BLaER1 treated with 17β-estradiol and CSF1 and Interleukin-3, amounts not matched to agents 10 nM and 100 nM (cell line): ENCODE results near the gene TECPR2.

Experiments used
- H3K27ac ChIP-seq, 11 experiments: shearing (Covaris generic); formaldehyde crosslinking; 2 replicates each; pipeline ENCODE4 v1.8.1; 2022
- H3K27me3 ChIP-seq, 11 experiments: shearing (Covaris generic); formaldehyde crosslinking; 2 replicates each; pipeline ENCODE4 v1.8.1; 2022
- H3K36me3 ChIP-seq, 11 experiments: shearing (Covaris generic); formaldehyde crosslinking; 2 replicates each; pipeline ENCODE4 v1.8.1; 2022
- H3K4me1 ChIP-seq, 10 experiments: shearing (Covaris generic); formaldehyde crosslinking; 2 replicates each; pipeline ENCODE4 v1.8.1; 2022
- H3K4me2 ChIP-seq, 11 experiments: shearing (Covaris generic); formaldehyde crosslinking; 2 replicates each; pipeline ENCODE4 v1.8.1; 2022
- H3K4me3 ChIP-seq, 10 experiments: shearing (Covaris generic); formaldehyde crosslinking; 2 replicates each; pipeline ENCODE4 v1.8.1; 2022
- H3K9ac ChIP-seq, 11 experiments: shearing (Covaris generic); formaldehyde crosslinking; 2 replicates each; pipeline ENCODE4 v1.8.1; 2022
- H3K9me3 ChIP-seq, 11 experiments: shearing (Covaris generic); formaldehyde crosslinking; replicated peaks in 1 of 11; 2 replicates each; pipeline ENCODE4 v1.8.1; 2022
- H4K20me1 ChIP-seq, 11 experiments: shearing (Covaris generic); formaldehyde crosslinking; 2 replicates each; pipeline ENCODE4 v1.8.1; 2022
- Cebpa-rat ChIP-seq, 11 experiments: shearing (Covaris generic); IDR thresholded peaks; 2 replicates each; pipeline ENCODE4 v1.8.1; 2022

The TECPR2 gene

GRCh38 chr14:102375119-102375518 lies 12.4 kb downstream of the TECPR2 start:
- TF ChIP-seq Cebpa-rat (IDR thresholded peaks at IDR 0.05) = no peak
- no peak overlapping the region for H3K9ac ChIP-seq

DNA sequence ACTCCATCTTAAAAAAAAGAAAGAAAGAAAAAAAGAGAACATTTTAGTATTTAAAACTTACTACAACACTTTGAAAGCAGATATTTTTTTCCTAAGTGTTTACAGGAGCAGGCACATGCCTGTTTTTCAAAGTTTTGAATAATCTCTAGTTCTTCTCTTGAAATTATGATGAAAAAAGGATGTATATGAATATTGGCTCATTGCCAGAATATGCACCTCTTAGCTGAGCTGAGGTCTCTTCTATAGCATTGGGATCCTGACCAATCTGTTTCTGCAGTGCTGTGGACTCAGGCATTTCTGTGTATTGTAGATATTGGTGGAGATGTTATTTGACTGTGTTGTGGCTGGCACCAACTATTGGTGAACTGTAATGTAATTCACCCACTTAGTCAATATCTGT lies 15.0 kb downstream of the TECPR2 start:
- H4K20me1 ChIP-seq = peaks cover 0 to 8% (median 0%) of the 10 kb centered on the region in 11 experiments; a peak in 1 of 22 replicates
- H3K27ac ChIP-seq = no peak overlapping the region
- no peak overlapping the region for H3K4me2 ChIP-seq
- TF ChIP-seq Cebpa-rat (IDR thresholded peaks at IDR 0.05) = no peak
- H3K9me3 ChIP-seq = no peaks in the 10 kb centered on the region
- no peak overlapping the region for H3K9ac ChIP-seq
- H3K4me1 ChIP-seq = no peaks in the 10 kb centered on the region
- peaks cover 6 to 54% (median 21%) of the 10 kb centered on the region in 11 experiments; a peak in 14 of 22 replicates for H3K36me3 ChIP-seq
- H3K27me3 ChIP-seq = no peaks in the 10 kb centered on the region
- H3K4me3 ChIP-seq = no peak overlapping the region

More at GRCh38 chr14:102375119-102375518, 12.4 kb downstream of the TECPR2 start:
- Histone ChIP-seq H3K4me2 (no peak overlapping the region), H3K4me1 (peaks cover 0 to 8% (median 0%) of the 10 kb centered on the region in 10 experiments; a peak in 6 of 20 replicates), H3K36me3 (peaks cover 6 to 44% (median 19%) of the 10 kb centered on the region in 11 experiments; a peak in 14 of 22 replicates), H3K27me3 (no peaks in the 10 kb centered on the region), H3K9me3 (no peaks in the 10 kb centered on the region), H4K20me1 (peaks cover 0 to 23% (median 11%) of the 10 kb centered on the region in 11 experiments; a peak in 13 of 22 replicates), H3K4me3 (no peak overlapping the region), H3K27ac (no peak overlapping the region)

- Histone ChIP-seq H3K36me3 (peaks cover 6 to 54% (median 21%) of the 10 kb centered on the region in 11 experiments; a peak in 14 of 22 replicates), H3K9me3 (no peaks in the 10 kb centered on the region), H3K27me3 (no peaks in the 10 kb centered on the region)
Observed at GRCh38 chr14:102378830-102379229, 16.1 kb downstream of the TECPR2 start.

DNA sequence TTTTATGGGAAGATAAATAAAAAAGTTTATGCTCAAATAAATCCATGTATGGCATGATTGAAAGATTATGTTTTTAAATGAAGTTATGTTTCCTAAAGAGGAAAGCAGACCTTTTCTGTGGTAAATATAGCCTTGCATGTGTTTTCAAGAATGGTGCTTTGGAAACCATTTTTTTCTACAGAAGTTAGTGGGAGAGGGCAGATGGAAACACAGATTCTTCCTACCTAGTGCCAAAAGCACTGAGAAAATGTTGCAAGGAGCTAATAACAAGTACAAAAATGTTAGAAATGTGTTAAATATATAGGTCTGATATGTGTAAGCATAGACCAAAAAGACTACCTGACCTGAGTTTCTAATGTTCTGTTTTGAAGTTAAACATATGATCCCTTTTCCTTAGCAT lies 24.3 kb downstream of the TECPR2 start:
- peaks cover 0 to 22% (median 0%) of the 10 kb centered on the region in 10 experiments; a peak in 3 of 20 replicates for H3K4me1 ChIP-seq
- H3K9me3 ChIP-seq = 0 out of 22 replicates have a peak, but pooled peaks cover 0 to 2% (median 0%) of the 10 kb centered on the region in 11 experiments

More at GRCh38 chr14:102378830-102379229, 16.1 kb downstream of the TECPR2 start:
- Histone ChIP-seq H4K20me1 (peaks cover 0 to 8% (median 0%) of the 10 kb centered on the region in 11 experiments; a peak in 1 of 22 replicates), H3K9ac (no peak overlapping the region), H3K4me3 (no peak overlapping the region), H3K4me2 (no peak overlapping the region), H3K4me1 (no peaks in the 10 kb centered on the region), H3K27ac (no peak overlapping the region)
- TF ChIP-seq Cebpa-rat (IDR thresholded peaks at IDR 0.05) = peak in 2 of 11 experiments; percentile 16 to 57; a peak in 3 of 22 replicates

GRCh38 chr14:102389246-102389645 lies 26.5 kb downstream of the TECPR2 start:
- no peak for TF ChIP-seq Cebpa-rat (IDR thresholded peaks at IDR 0.05)
- Histone ChIP-seq H3K9ac (no peak overlapping the region), H3K9me3 (0 out of 22 replicates have a peak, but pooled peaks cover 0 to 4% (median 0%) of the 10 kb centered on the region in 11 experiments), H3K27ac (no peak overlapping the region), H3K4me3 (no peak overlapping the region), H4K20me1 (no peaks in the 10 kb centered on the region), H3K4me1 (peaks cover 0 to 22% (median 0%) of the 10 kb centered on the region in 10 experiments; a peak in 3 of 20 replicates), H3K36me3 (peaks cover 0 to 25% (median 5%) of the 10 kb centered on the region in 11 experiments; a peak in 8 of 22 replicates), H3K4me2 (peak overlapping the region in 2 of 11 experiments; percentile 12 to 44; a peak in 3 of 22 replicates), H3K27me3 (no peaks in the 10 kb centered on the region)

More for the DNA sequence above, 24.3 kb downstream of the TECPR2 start:
- Histone ChIP-seq H3K27me3 (no peaks in the 10 kb centered on the region), H3K9ac (no peak overlapping the region), H3K27ac (no peak overlapping the region), H3K4me2 (no peak overlapping the region), H3K36me3 (peaks cover 0 to 12% (median 4%) of the 10 kb centered on the region in 11 experiments; a peak in 7 of 22 replicates), H4K20me1 (no peaks in the 10 kb centered on the region), H3K4me3 (no peak overlapping the region)
- TF ChIP-seq Cebpa-rat (IDR thresholded peaks at IDR 0.05) = no peak

DNA sequence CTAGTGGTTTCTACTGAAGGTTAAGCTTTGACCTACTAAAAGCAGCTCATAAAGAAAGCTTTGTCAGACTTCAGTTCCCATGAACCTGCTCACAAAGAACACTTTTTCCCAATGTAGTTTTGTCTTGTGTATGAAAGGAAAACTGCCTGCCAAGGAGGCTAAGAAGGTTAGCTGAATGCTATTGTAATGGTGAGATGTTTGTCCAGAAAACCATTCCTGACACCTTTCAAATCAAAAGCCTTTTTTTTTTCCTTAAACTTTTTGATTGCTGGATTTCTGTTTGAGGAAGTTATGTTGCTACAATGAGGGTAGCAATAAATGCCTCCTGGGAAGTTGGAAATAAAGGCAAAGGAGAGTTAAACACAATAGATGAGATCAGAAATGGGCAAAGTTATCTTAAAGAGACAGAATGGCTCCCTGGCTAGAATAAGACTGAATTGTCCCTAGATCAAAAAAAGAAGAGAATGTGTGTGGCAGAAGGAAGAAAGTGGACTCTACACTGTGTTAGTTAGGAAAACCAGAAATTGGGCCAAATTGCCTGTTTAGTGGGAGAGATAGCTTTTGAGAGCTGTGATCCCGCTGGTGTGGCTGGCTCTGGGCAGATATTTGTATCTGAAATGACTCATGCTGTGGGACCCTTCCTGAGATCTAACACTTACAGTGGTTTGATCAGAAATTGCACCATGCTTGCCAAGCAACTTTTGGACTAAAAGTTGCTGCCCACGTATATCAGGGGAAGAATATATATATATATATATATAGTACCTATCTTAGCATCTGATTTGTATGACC lies 27.5 kb downstream of the TECPR2 start:
- Histone ChIP-seq H3K9ac (no peak overlapping the region), H3K4me3 (no peak overlapping the region), H4K20me1 (no peaks in the 10 kb centered on the region), H3K9me3 (0 out of 22 replicates have a peak, but pooled peaks cover 0 to 4% (median 0%) of the 10 kb centered on the region in 11 experiments), H3K36me3 (peaks cover 0 to 33% (median 5%) of the 10 kb centered on the region in 11 experiments; a peak in 9 of 22 replicates), H3K4me1 (peaks cover 0 to 22% (median 0%) of the 10 kb centered on the region in 10 experiments; a peak in 3 of 20 replicates), H3K27me3 (no peaks in the 10 kb centered on the region), H3K4me2 (peak overlapping the region in 1 of 11 experiments; percentile 36; a peak in 1 of 22 replicates), H3K27ac (no peak overlapping the region)
- TF ChIP-seq Cebpa-rat (IDR thresholded peaks at IDR 0.05) = no peak

DNA sequence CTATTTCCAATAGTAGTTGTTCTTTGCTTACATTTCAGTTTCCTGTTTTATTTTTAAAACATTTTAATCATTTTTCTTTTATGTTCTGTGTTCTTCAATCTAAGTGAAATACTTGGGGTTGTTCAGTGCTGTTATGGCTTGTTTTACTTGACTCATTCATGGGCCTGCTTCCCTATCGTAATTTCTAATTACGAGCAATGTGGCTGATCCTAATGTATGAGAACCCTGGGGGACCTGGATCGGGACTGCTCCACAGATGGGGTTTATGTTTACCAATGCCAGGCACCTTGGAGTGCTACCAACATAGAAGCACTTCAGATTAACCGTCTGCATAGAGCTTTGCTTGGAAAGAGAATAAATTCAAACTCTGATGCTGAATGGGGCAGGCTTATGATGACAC lies 29.8 kb downstream of the TECPR2 start:
- Histone ChIP-seq H3K4me3 (no peak overlapping the region), H3K36me3 (peaks cover 10 to 43% (median 12%) of the 10 kb centered on the region in 11 experiments; a peak in 21 of 22 replicates), H3K27ac (no peak overlapping the region), H3K9ac (no peak overlapping the region), H3K27me3 (no peaks in the 10 kb centered on the region), H3K4me1 (peaks cover 0 to 22% (median 0%) of the 10 kb centered on the region in 10 experiments; a peak in 3 of 20 replicates), H4K20me1 (no peaks in the 10 kb centered on the region), H3K9me3 (peaks cover 9 to 17% (median 13%) of the 10 kb centered on the region in 11 experiments), H3K4me2 (no peak overlapping the region)
- TF ChIP-seq Cebpa-rat (IDR thresholded peaks at IDR 0.05) = no peak

DNA sequence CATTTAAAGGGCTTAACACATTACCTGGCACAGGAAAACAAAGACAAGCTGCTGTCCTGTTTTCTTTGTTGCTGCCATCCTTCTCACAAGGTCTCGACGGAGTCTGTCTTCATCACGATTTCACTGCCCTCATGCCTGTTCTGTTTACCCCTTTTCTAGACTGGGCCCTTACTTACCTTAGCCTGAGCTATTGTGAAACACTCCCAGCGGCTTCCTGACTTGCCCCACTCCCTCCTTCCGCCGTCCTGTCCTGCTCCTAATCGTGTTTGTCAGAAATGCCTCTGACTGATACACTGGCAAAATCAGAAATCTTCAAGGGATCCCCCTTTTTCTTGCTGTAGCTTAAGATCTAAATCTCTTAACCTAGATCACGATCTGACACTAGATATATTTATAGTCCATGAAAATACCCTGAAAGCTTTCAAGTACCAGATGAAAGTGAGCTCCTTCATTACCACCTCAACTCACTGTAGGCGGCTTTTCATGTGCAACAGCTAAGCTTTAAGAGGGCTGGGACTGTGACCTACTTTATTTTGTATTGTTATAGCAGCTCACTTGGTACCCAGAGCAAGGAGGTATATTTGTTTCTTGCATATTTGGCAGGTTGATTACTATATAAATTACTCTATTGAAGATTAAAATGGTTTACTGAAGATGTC lies 32.1 kb downstream of the TECPR2 start:
- no peak overlapping the region for H3K27ac ChIP-seq
- no peaks in the 10 kb centered on the region for H4K20me1 ChIP-seq
- H3K9ac ChIP-seq = no peak overlapping the region
- peaks cover 32 to 41% (median 37%) of the 10 kb centered on the region in 11 experiments for H3K9me3 ChIP-seq
- H3K36me3 ChIP-seq = peaks cover 27 to 66% (median 34%) of the 10 kb centered on the region in 11 experiments
- peaks cover 0 to 12% (median 0%) of the 10 kb centered on the region in 10 experiments; a peak in 3 of 20 replicates for H3K4me1 ChIP-seq
- H3K4me3 ChIP-seq = no peak overlapping the region
- H3K27me3 ChIP-seq = no peaks in the 10 kb centered on the region
- H3K4me2 ChIP-seq = no peak overlapping the region
- no peak for TF ChIP-seq Cebpa-rat (IDR thresholded peaks at IDR 0.05)
